BLaER1 (cell line): ENCODE results near the gene ETNK2.

Source experiments
- H3K27ac ChIP-seq: shearing (Covaris generic); formaldehyde crosslinking; 2 replicates; pipeline ENCODE4 v1.8.1; 2022
- H3K27me3 ChIP-seq: shearing (Covaris generic); formaldehyde crosslinking; 2 replicates; pipeline ENCODE4 v1.8.1; 2022
- H3K36me3 ChIP-seq: shearing (Covaris generic); formaldehyde crosslinking; 2 replicates; pipeline ENCODE4 v1.8.1; 2022
- H3K4me1 ChIP-seq: shearing (Covaris generic); formaldehyde crosslinking; 2 replicates; pipeline ENCODE4 v1.8.1; 2022
- H3K4me2 ChIP-seq: shearing (Covaris generic); formaldehyde crosslinking; 2 replicates; pipeline ENCODE4 v1.8.1; 2022
- H3K4me3 ChIP-seq: shearing (Covaris generic); formaldehyde crosslinking; 2 replicates; pipeline ENCODE4 v1.8.1; 2022
- H3K9ac ChIP-seq: shearing (Covaris generic); formaldehyde crosslinking; 2 replicates; pipeline ENCODE4 v1.8.1; 2022
- H3K9me3 ChIP-seq: shearing (Covaris generic); formaldehyde crosslinking; 2 replicates; pipeline ENCODE4 v1.8.1; 2022
- H4K20me1 ChIP-seq: shearing (Covaris generic); formaldehyde crosslinking; 2 replicates; pipeline ENCODE4 v1.8.1; 2022
- Cebpa-rat ChIP-seq: shearing (Covaris generic); IDR thresholded peaks from 2 replicates; pipeline ENCODE4 v1.8.1; 2022

ETNK2 gene

DNA sequence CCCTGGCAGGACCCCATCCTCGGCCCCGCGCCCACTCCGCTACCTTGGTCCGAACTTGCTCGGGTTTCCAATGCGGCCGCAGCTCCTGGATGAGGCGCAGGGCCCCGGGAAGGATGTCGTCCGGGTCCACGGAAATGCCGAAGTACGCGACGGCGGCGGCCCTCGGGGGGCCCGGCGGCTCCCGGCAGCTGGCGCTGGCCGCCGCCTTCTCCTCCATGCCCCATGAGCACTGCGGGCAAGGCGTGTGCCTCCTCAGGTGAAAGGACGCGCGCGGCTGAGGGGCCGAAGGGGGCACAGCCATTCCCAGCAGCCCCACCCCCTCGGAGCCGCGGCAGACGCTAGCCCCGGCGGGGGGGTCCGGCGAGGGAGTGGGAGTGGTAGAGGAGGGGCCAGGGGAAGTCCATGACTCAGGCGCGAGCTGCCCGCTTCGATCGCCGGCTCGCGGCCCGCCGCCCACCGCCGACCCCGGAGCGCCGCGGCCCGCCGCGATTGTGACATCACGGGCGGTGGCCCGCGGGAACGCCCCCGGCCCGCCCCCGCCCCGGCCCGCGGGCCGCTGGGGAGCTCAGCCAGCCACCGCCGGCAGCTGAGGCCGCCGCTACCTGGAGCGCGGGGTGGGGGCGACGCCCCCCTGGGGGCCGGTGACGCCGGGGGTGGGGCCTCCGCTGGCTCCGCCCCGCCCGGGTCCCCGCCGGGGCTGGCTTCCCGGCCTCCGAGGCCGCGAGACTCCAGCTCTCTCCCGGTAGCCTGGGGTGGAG is at the start of gene ETNK2:
Gene ETNK2, minus strand, starts transcription at position 493 of the 758 bp plus-strand sequence. Its CDS starts 192 bp downstream, at position 301.
- Histone ChIP-seq H3K27me3 (no peaks in the 10 kb centered on the region), H3K4me2 (peak within 1 kb of the TSS; percentile 93), H3K9me3 (no peaks in the 10 kb centered on the region), H3K4me1 (peaks cover 19% of the 10 kb centered on the region), H3K27ac (peak within 1 kb of the TSS; percentile 53; the same call in 1 of the 2 replicates), H3K9ac (peak within 1 kb of the TSS; percentile 78), H4K20me1 (no peaks in the 10 kb centered on the region), H3K36me3 (no peaks in the 10 kb centered on the region), H3K4me3 (peak within 1 kb of the TSS; percentile 84)
- peak; percentile 67; the same call in 1 of the 2 replicates for TF ChIP-seq Cebpa-rat

DNA sequence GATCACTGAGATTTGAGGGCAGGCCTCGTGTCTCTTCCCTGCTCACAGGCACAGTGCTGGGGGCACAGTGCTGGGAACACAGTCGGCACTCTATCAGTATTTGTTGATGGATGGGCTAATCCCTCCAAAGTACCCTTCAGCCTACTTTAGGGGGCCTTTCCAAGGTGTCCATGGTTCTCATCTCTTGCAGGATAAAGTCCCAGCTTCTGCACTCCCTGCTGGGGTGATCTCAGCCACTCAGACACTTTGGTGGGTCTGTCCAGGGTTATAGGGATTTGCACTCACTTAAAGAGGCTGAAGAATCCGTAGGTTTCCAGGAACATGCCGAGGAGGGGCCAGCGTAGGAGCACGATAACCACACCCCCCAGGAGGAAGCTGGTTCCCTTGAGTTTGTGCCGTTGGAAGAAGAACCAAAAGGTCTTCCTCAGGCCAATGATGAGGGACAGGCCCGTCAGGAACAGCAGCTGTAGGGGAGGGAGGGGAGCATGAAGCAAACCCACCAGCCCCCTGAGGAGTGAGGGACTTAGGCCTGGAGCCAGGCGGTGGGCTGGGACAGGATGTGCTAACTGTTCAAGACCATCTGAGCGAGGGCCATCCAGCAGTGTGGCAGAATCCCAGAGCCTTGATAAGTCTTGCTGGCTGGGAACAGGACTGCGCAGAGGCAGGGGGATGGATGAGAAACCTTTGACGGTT is 49.6 kb upstream of the ETNK2 start:
- Histone ChIP-seq H3K4me3 (no peak overlapping the region), H3K4me2 (no peak overlapping the region), H3K9me3 (no peaks in the 10 kb centered on the region), H3K27ac (no peak overlapping the region), H3K4me1 (peaks cover 34% of the 10 kb centered on the region), H3K36me3 (no peaks in the 10 kb centered on the region), H3K9ac (no peak overlapping the region), H4K20me1 (no peaks in the 10 kb centered on the region), H3K27me3 (no peaks in the 10 kb centered on the region)
- TF ChIP-seq Cebpa-rat = no peak

DNA sequence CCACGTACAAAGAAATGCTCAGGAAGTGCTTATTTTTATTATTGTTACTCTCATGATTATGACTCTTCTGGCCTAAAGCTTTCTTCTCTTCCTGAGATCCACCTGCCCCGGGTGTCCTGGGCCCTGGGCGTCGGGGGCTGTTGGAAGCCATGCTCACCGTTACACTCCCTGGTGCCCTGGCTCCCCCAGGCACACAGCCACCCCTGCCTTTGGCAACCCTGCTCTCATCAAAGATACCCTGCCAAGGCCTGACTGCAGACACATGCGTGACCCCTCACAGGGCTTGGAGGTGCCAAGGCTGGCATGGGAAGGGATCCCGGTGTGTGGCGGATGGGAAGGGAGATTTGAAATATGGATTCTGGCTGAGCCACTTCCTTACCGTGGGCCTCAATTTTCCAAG is 47.7 kb upstream of the ETNK2 start:
- Histone ChIP-seq H3K27ac (no peak overlapping the region), H4K20me1 (no peaks in the 10 kb centered on the region), H3K9me3 (no peaks in the 10 kb centered on the region), H3K4me3 (no peak overlapping the region), H3K4me1 (peaks cover 53% of the 10 kb centered on the region), H3K4me2 (peak overlapping the region; percentile 76), H3K27me3 (no peaks in the 10 kb centered on the region), H3K36me3 (no peaks in the 10 kb centered on the region), H3K9ac (no peak overlapping the region)
- TF ChIP-seq Cebpa-rat = no peak

- peak overlapping the region; percentile 76 for H3K4me2 ChIP-seq
Measured at GRCh38 chr1:204198348-204199340, 46.8 kb upstream of the ETNK2 start.

DNA sequence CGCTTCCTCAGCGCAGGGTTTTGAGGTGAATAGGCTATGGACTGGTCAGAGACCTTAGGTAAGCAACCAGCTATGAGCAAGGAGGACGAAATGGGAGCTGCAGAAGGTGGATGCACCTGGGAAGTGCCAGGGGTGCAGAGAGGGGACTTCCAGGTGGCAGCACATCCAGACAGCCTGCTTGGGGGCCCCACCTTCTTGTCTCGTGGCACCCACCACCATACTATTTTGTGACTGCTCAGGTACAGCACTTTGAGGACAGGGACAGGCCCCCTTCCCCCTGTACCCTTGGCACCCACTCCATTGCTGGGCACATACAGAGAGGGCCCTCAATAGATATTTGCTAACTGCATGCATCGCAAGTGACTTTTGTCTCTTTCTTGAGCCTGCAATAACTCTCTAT is 45.2 kb upstream of the ETNK2 start:
- no peak overlapping the region for H3K9ac ChIP-seq
- H3K4me2 ChIP-seq = peak overlapping the region; percentile 84
- no peaks in the 10 kb centered on the region for H3K9me3 ChIP-seq
- no peaks in the 10 kb centered on the region for H4K20me1 ChIP-seq
- H3K4me1 ChIP-seq = peaks cover 78% of the 10 kb centered on the region
- H3K27ac ChIP-seq = no peak overlapping the region
- H3K4me3 ChIP-seq = no peak overlapping the region
- no peaks in the 10 kb centered on the region for H3K27me3 ChIP-seq
- no peaks in the 10 kb centered on the region for H3K36me3 ChIP-seq
- no peak for TF ChIP-seq Cebpa-rat

More at GRCh38 chr1:204198348-204199340, 46.8 kb upstream of the ETNK2 start:
- Histone ChIP-seq H4K20me1 (no peaks in the 10 kb centered on the region), H3K9ac (no peak overlapping the region; the same call in 1 of the 2 replicates), H3K9me3 (no peaks in the 10 kb centered on the region), H3K27me3 (no peaks in the 10 kb centered on the region), H3K4me1 (peaks cover 62% of the 10 kb centered on the region), H3K27ac (no peak overlapping the region), H3K4me3 (no peak overlapping the region), H3K36me3 (no peaks in the 10 kb centered on the region)
- no peak for TF ChIP-seq Cebpa-rat

GRCh38 chr1:204196068-204196795 is 44.4 kb upstream of the ETNK2 start, which contains the start of gene KISS1:
Gene KISS1 (minus strand): TSS chr1:204196491. CDS start chr1:204192876, 3,615 bp downstream.
- Histone ChIP-seq H3K4me1 (peaks cover 86% of the 10 kb centered on the region), H3K27ac (no peak within 1 kb of the TSS), H3K4me3 (no peak within 1 kb of the TSS)

GRCh38 chr1:204194771-204195170 is 42.9 kb upstream of the ETNK2 start:
- TF ChIP-seq Cebpa-rat = no peak
- Histone ChIP-seq H3K27me3 (no peaks in the 10 kb centered on the region), H3K9me3 (no peaks in the 10 kb centered on the region), H3K36me3 (no peaks in the 10 kb centered on the region), H3K4me1 (peaks cover 99% of the 10 kb centered on the region), H3K4me3 (no peak overlapping the region), H3K4me2 (peak overlapping the region; percentile 84), H3K9ac (peak overlapping the region; percentile 35; the same call in 1 of the 2 replicates), H4K20me1 (no peaks in the 10 kb centered on the region), H3K27ac (peak overlapping the region; percentile 59)

More at GRCh38 chr1:204196068-204196795, 44.4 kb upstream of the ETNK2 start, which contains the start of gene KISS1:
- Histone ChIP-seq H3K9ac (no peak within 1 kb of the TSS), H3K36me3 (no peaks in the 10 kb centered on the region), H3K9me3 (no peaks in the 10 kb centered on the region), H3K27me3 (no peaks in the 10 kb centered on the region), H3K4me2 (peak within 1 kb of the TSS; percentile 84), H4K20me1 (no peaks in the 10 kb centered on the region)
- TF ChIP-seq Cebpa-rat = no peak

DNA sequence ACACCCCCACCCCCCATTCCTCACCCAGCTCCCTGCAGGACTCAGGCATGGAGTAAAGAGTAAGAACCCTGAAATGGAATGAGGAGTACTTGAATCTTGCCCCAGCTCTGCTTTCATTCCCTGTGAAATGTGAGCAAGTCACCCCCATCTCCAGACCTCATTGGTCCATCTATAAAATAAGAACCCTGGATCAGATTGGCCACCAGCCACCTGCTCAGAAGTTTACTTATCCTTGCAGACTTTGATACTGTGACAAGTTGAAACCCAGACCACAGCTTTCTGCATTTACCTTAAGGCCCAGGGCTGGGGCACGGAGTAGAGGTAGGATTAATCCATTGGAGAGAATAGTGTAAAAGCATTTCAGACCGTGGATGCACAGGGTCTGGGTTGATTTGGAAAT is 42.2 kb upstream of the ETNK2 start:
- Histone ChIP-seq H3K9ac (no peak overlapping the region), H3K9me3 (no peaks in the 10 kb centered on the region), H3K4me3 (no peak overlapping the region), H3K4me2 (peak overlapping the region; percentile 84), H3K36me3 (no peaks in the 10 kb centered on the region), H3K27ac (peak overlapping the region; percentile 59), H3K27me3 (no peaks in the 10 kb centered on the region), H4K20me1 (no peaks in the 10 kb centered on the region), H3K4me1 (peaks cover 99% of the 10 kb centered on the region)
- no peak for TF ChIP-seq Cebpa-rat
